Measurements from ENCODE around the gene TUG1. TPM values are rescaled to one million over a fixed set of nuclear protein-coding genes. Genes with fewer than 3 reads are reported as not detected.

Gene TUG1
- total RNA-seq, 1 experiment from 2014 or later, result 69.8 TPM

- no peak for DNase-seq (ENCODE audit: low read depth, low spot score)
- TF ChIP-seq POLR2AphosphoS5 (IDR thresholded peaks at IDR 0.05; ENCODE audit: low read depth, low read length), result no peak
- TF ChIP-seq REST (IDR thresholded peaks at IDR 0.05; ENCODE audit: insufficient read depth in 1 of 2, low read depth in 2 of 2, low read length in 1 of 2), result no peak
- TF ChIP-seq SIN3A (IDR thresholded peaks at IDR 0.05; ENCODE audit: borderline replicate concordance, insufficient read depth, low read depth, low read length), result no peak
- TF ChIP-seq CTCF (IDR thresholded peaks at IDR 0.05), result no peak
- no peak for TF ChIP-seq TCF7L2 (IDR thresholded peaks at IDR 0.05; ENCODE audit: low read depth, low read length)
- no peak for ATAC-seq
- ChIA-PET CTCF (no interaction called here), POLR2A (no interaction called here)
- in situ Hi-C loops (cut with HindIII; ENCODE audit: low pct_unique_long_range_greater_than_20kb, low sequenced_read_pairs), result no loop called here
- Histone ChIP-seq H3K27me3 (ENCODE audit: control insufficient read depth, insufficient read depth, low read length) (no peaks in the 10 kb centered on the region), H3K27ac (ENCODE audit: low read length) (no peak overlapping the region), H3K36me3 (ENCODE audit: control insufficient read depth, insufficient read depth, low read length) (no peaks in the 10 kb centered on the region; the same call in 1 of the 2 replicates), H3K4me1 (ENCODE audit: control insufficient read depth, insufficient read depth, low read length) (no peaks in the 10 kb centered on the region), H3K9me3 (ENCODE audit: control insufficient read depth, insufficient read depth, low read depth, low read length) (peaks cover 16% of the 10 kb centered on the region; the same call in 1 of the 2 replicates), H3K4me3 (ENCODE audit: low read depth in 2 of 2, low read length in 2 of 2) (no peak overlapping the region)
- BruUV-seq (replicated peaks), result no TSS peak
- intact Hi-C loops (cut with micrococcal nuclease; ENCODE audit: unreplicated experiment), result no loop called here
Measured at GRCh38 chr22:30979932-30980331, 10.9 kb downstream of the TUG1 start.

- Histone ChIP-seq H3K4me3 (ENCODE audit: low read depth in 2 of 2, low read length in 2 of 2) (no peak overlapping the region), H3K4me1 (ENCODE audit: control insufficient read depth, insufficient read depth, low read length) (no peaks in the 10 kb centered on the region), H3K36me3 (ENCODE audit: control insufficient read depth, insufficient read depth, low read length) (no peaks in the 10 kb centered on the region), H3K27ac (ENCODE audit: low read length) (no peak overlapping the region), H3K9me3 (ENCODE audit: control insufficient read depth, insufficient read depth, low read depth, low read length) (no peaks in the 10 kb centered on the region), H3K27me3 (ENCODE audit: control insufficient read depth, insufficient read depth, low read length) (no peaks in the 10 kb centered on the region)
- ChIA-PET POLR2A (no interaction called here), CTCF (no interaction called here)
- in situ Hi-C loops (cut with HindIII; ENCODE audit: low pct_unique_long_range_greater_than_20kb, low sequenced_read_pairs) (no loop called here), intact Hi-C loops (cut with micrococcal nuclease; ENCODE audit: unreplicated experiment) (no loop called here)
- TF ChIP-seq SIN3A (IDR thresholded peaks at IDR 0.05; ENCODE audit: borderline replicate concordance, insufficient read depth, low read depth, low read length), result no peak
- TF ChIP-seq POLR2AphosphoS5 (IDR thresholded peaks at IDR 0.05; ENCODE audit: low read depth, low read length), result no peak
- TF ChIP-seq TCF7L2 (IDR thresholded peaks at IDR 0.05; ENCODE audit: low read depth, low read length), result no peak
- no peak for TF ChIP-seq REST (IDR thresholded peaks at IDR 0.05; ENCODE audit: insufficient read depth in 1 of 2, low read depth in 2 of 2, low read length in 1 of 2)
- no peak for TF ChIP-seq CTCF (IDR thresholded peaks at IDR 0.05)
- DNase-seq (ENCODE audit: low read depth, low spot score) (no peak), ATAC-seq (no peak)
- no TSS peak for BruUV-seq (replicated peaks)
Measured at GRCh38 chr22:30982512-30982911, 13.4 kb downstream of the TUG1 start.

All from Panc1 (cell line).